Activated T-helper 9 cell treated with anti-CD3 and anti-CD28 coated beads, Interleukin-2, amount 50 U/mL, for 16 hours (primary cell): ENCODE results near the gene RASL12.
"Not testable (repeated sequence)": the region's sequence is repeated elsewhere in the genome, so short reads cannot be mapped to it uniquely, and the experiment has no call there.

Source experiments
- DNase-seq: peaks from one replicate; pipeline ENCODE4 v3.0.0-alpha.2; 2020; ENCODE audit warnings: low read depth

Gene RASL12

GRCh38 chr15:65028338-65028737, 39.5 kb downstream of the RASL12 start:
- DNase-seq, result no peak

DNA sequence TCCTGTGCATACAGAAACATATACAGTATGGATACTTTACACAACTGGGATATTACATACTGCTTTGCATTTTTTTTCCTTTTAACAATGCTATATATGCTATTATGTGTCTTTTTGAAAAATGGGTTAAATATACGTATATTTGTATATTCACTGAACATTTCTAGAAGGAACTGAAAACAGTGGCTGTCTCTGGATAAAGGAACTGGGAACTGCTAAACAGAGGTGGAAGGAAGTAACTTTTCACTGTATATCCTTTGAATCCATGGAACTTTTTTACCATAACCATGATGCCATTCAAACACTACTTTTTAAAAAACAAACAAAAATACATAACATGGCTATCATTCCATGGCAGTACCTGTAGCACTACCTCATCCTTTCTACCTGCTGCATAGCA, 40.2 kb downstream of the RASL12 start:
- no peak for DNase-seq

GRCh38 chr15:65026756-65027155, 41.0 kb downstream of the RASL12 start:
- no peak for DNase-seq

DNA sequence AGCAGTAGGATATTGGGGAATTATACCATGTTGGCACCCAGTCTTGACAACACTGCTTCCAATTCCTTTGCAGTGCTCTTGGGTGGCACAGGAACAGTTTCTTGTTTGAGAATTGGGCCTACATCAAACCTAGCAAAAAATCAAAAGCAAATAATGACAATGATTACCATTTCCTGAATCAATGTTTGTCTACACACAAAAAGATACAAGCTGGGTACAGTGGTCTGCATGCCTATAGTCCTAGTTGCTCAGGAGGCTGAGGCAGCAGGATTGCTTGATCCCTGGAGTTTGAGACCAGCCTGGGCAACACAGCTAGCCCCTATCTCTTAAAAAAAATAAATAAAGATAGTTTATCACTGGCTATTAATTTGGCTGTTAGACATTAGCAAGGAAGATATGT, 46.3 kb downstream of the RASL12 start:
- no peak for DNase-seq

- no peak for DNase-seq
Measured at GRCh38 chr15:65020419-65020818, 47.4 kb downstream of the RASL12 start.

GRCh38 chr15:65011198-65011597, 56.6 kb downstream of the RASL12 start:
- not testable (repeated sequence) for DNase-seq

- DNase-seq, result no peak
Measured at GRCh38 chr15:65008983-65009382, 58.8 kb downstream of the RASL12 start.

DNA sequence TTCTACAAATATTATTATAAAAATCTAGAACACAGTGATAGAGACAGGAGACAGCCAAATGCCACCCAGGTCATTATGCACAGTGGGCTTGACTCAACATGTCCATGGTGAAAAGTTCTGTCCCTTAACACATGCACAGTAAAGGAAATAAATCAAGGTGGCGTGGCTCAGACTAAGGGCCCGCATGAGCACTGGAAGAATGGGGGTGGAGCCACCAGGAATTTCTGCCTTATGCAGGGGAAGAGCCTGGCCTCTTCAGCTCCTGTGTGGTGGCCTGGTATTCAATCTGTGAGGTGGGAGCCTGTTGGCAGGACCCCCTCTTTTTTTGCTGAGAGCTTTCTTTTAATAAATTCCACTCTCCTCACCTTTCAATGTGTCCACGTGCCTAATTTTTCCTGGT, 60.9 kb downstream of the RASL12 start:
- no peak for DNase-seq

- no peak for DNase-seq
Measured at GRCh38 chr15:65004993-65005392, 62.8 kb downstream of the RASL12 start.
